Activated T-cell treated with anti-CD3 and anti-CD28 coated beads, Interleukin-2, amount 50 U/mL, for 72 hours (primary cell): Measurements from ENCODE around the gene SYNE3. TPM values are rescaled to one million over a fixed set of nuclear protein-coding genes. Genes with fewer than 3 reads are reported as not detected.

Experiments used
- ATAC-seq, 2 donors: fragments of 150-1000 bp; cut with Tn5 transposase; replicated peaks in 1 of 2; 2 replicates each; pipeline ENCODE4 v1.10.0; 2021; ENCODE audit warnings: moderate library complexity in 2 of 2, mild to moderate bottlenecking in 1 of 2
- DNase-seq, 2 donors: peaks; one replicate each; pipeline ENCODE4 v3.0.0; 2021 to 2022; ENCODE audit warnings: mixed read lengths in 1 of 2
- H3K27ac Mint-ChIP-seq: one replicate; pipeline ENCODE4 v1.8.0; 2022; ENCODE audit warnings: mild to moderate bottlenecking, moderate library complexity, mixed read lengths
- H3K27me3 Mint-ChIP-seq: one replicate; pipeline ENCODE4 v1.8.0; 2022; ENCODE audit warnings: low read depth, mixed read lengths
- H3K36me3 Mint-ChIP-seq, 2 donors: one replicate each; pipeline ENCODE4 v1.8.0; 2022; ENCODE audit warnings: mixed read lengths in 2 of 2, mild to moderate bottlenecking in 1 of 2; ENCODE audit not compliant: insufficient read depth in 2 of 2
- H3K4me1 Mint-ChIP-seq: one replicate; pipeline ENCODE4 v1.8.0; 2022; ENCODE audit warnings: low read depth, mixed read lengths
- H3K4me3 Mint-ChIP-seq, 2 donors: one replicate each; pipeline ENCODE4 v1.8.0; 2022; ENCODE audit warnings: mild to moderate bottlenecking in 2 of 2, mixed read lengths in 2 of 2, moderate library complexity in 2 of 2
- H3K9me3 Mint-ChIP-seq, 2 donors: one replicate each; pipeline ENCODE4 v1.8.0; 2022; ENCODE audit warnings: mixed read lengths in 2 of 2
- total RNA-seq, 2 donors: library from RNA; stranded (reverse); gene quantifications; one replicate each; pipeline ENCODE4 v1.2.3, GENCODE V29; 2022

Gene SYNE3
- total RNA-seq, 2 donors from 2014 or later: 59.9 to 66.2 TPM

DNA sequence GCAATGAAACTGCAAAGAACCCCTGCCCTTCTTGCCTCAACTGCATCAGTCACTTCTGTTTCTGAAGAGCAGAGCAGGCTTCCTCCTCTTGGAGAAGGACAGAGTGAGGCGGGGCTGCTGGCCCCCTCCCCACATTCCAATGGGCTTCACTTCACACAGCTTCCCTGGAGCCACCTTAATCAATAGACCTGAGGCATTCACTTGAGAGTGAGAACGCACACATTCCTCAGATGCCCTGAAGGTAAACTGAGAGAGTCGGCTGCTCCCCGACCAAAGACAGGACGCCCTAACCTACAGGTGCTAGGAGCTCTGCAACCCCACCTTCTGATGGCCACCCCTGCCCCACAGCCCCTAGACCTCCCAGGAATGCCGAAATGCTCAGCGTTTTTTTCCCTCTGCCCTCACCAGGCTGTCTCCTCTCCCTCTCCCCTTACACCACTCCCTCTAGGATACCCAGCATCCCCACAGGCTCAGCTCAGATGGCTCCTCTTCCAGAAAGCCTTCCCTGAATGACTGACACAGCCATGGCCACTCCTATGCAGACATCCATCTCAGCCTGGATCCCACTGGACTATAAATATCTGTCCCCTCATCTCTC is 31.1 kb downstream of the SYNE3 start:
- Mint-ChIP-seq H3K4me1 (peaks cover 31% of the 10 kb centered on the region), H3K27ac (no peak overlapping the region), H3K27me3 (no peaks in the 10 kb centered on the region), H3K36me3 (no peaks in the 10 kb centered on the region), H3K4me3 (no peak overlapping the region), H3K9me3 (no peaks in the 10 kb centered on the region)
- no peak for ATAC-seq
- DNase-seq: no peak

DNA sequence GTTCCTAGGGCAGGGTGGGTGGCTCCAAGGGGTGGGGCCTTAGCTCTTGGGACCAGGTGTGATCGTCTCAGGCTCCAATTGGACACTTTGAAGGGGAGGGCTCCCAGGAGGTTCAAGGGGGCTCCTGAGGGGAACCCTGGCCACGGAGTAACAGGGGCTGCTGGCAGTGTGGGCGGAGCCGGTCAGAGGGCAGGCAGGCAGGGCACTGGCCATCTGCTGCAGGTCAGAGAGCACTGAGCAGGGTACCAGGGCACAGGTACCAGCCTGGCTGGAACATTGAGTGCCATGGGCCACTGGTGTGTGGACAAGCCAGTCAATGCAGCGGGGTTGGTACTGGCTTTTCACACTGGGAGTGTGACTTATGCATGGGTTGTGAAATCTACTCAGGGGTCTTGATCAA is 32.2 kb downstream of the SYNE3 start:
- Mint-ChIP-seq H3K4me1 (peaks cover 40% of the 10 kb centered on the region), H3K27ac (no peak overlapping the region), H3K36me3 (peaks cover 0 to 2% of the 10 kb centered on the region in 2 donors), H3K4me3 (no peak overlapping the region), H3K9me3 (no peaks in the 10 kb centered on the region), H3K27me3 (no peaks in the 10 kb centered on the region)
- DNase-seq (no peak), ATAC-seq (no peak)

DNA sequence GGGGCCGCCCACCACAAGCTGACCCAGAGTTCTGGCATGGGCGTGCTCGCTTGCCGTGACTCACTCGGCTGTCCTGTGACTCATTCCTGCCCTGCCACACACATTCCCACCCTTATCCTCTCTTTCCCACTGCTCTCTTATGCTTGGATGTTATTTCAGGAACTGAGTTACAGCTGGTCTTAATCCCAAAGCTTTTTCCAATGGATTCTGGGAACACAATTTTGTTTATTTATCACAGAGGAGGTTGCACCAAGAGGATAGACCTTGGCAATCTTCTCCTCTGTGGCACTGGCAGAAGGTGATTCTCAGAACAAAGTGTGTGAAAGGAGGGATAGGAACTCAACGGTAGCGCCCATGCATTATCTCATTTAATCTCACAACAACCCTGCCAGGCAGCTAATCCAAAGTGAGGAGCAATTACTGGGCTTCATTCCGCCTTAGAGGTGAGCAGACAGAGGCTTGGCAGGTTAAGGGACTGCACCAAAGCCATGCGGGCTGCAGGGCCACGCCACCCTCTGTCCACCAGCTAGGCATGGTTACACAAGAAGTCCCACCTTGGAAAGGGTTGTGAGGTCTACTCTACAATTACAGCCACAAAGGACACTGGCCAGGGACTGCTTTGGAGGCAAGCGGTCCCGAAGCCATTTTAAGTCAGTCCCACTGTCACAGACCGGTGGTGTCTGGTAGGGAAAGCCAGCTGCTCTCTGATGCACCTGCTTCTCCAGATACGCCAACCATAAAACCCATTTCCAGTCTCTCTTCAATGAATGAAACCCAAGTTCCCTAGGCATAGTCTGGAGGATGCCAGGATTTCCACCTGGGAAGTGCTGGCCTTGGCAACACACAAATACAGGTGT is 32.9 kb downstream of the SYNE3 start:
- Mint-ChIP-seq H3K4me3 (no peak overlapping the region), H3K36me3 (peaks cover 0 to 2% of the 10 kb centered on the region in 2 donors), H3K27ac (peak overlapping the region; percentile 67), H3K9me3 (no peaks in the 10 kb centered on the region), H3K27me3 (no peaks in the 10 kb centered on the region), H3K4me1 (peaks cover 40% of the 10 kb centered on the region)
- no peak for ATAC-seq
- DNase-seq: no peak

DNA sequence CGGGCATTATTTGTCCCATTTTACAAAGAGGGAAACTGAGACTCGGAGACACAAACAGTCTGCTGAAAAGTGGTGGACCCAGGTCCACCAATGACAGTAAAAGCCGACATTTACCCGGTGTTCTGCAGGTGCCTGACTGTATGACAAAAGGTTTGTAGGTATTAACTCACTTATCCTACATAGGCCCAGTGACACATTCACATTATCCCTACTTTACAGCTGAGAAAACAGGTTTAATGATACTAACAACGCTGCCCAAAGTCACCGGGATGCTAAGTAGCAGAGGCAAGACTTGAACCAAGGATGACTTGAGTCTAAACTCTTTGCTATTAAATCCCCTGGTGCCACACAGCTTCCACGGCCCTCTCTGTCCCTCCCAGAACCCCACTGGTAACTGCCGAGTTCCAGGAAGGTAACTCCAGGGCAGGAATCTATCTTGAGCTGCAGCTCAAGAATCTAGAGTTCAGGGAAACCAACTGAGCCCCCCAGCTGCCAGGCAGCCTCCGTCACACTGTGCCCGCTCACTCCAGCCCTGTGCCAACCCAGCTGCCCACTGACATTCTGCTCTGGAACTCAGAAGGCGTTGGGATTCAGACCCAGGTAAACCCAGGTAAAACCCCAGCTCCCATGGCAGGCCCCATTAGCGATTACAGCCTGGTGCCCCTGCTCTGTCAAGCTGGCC is 33.7 kb downstream of the SYNE3 start:
- Mint-ChIP-seq H3K27me3 (no peaks in the 10 kb centered on the region), H3K9me3 (no peaks in the 10 kb centered on the region), H3K4me1 (peaks cover 43% of the 10 kb centered on the region), H3K4me3 (no peak overlapping the region), H3K36me3 (peaks cover 0 to 2% of the 10 kb centered on the region in 2 donors), H3K27ac (no peak overlapping the region)
- DNase-seq (no peak), ATAC-seq (no peak)

DNA sequence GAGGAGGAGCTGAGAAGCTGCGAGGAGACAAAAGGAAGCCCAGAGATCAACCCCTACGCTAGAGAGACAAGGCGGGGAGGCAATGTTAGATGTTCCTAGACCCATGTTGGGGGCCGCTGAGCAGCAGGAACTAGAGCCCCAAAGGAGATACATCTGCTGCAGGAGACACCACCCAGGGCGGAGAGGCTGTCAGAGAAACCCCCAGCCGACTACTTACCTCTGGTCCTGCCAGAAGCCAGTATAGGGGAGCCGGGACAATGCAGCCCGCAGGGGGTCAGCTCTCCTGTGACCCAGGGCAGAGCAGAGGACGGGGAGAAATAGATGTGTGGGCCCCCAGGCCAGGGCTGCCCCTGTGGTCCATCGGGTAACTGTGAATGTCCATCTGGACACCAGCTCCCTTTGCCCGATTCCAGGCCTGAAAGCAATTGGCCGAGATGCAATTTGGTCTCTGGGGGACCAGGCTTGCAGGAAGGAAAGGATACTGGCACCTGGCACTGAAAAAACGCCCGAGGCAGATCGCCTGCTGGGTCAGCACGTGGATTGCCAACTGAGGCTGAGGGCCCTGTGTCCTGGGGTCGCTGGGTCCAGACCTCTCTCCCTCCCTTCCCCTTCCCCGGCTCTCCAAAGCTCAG is 34.9 kb downstream of the SYNE3 start:
- Mint-ChIP-seq H3K27ac (peak overlapping the region; percentile 89), H3K9me3 (no peaks in the 10 kb centered on the region), H3K27me3 (no peaks in the 10 kb centered on the region), H3K36me3 (peaks cover 0 to 2% of the 10 kb centered on the region in 2 donors), H3K4me1 (peaks cover 45% of the 10 kb centered on the region), H3K4me3 (peak overlapping the region in 1 of 2 donors; percentile 64)
- DNase-seq (no peak), ATAC-seq (no peak)

DNA sequence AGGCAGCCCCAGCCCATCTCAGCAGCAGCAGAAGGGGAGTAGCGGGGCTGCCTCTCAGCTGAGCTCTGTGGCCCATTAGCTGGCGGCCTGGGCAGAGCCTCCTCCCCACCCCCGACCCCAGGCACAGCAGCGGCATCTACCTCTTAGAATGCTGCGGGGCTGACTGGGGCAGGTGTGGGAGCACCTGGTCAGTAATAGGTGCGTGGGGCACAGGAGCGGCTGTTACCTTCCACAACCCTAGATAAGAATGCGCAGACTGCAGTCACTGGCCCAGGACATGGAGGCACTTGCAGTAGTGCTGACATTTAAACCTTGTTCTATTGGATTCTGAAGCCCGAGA is 35.6 kb downstream of the SYNE3 start:
- ATAC-seq (no peak), DNase-seq (no peak)
- Mint-ChIP-seq H3K4me3 (peak overlapping the region; percentile 64 to 67), H3K4me1 (peaks cover 45% of the 10 kb centered on the region), H3K36me3 (peaks cover 2% of the 10 kb centered on the region in 2 donors), H3K27me3 (no peaks in the 10 kb centered on the region), H3K27ac (peak overlapping the region; percentile 89), H3K9me3 (no peaks in the 10 kb centered on the region)

DNA sequence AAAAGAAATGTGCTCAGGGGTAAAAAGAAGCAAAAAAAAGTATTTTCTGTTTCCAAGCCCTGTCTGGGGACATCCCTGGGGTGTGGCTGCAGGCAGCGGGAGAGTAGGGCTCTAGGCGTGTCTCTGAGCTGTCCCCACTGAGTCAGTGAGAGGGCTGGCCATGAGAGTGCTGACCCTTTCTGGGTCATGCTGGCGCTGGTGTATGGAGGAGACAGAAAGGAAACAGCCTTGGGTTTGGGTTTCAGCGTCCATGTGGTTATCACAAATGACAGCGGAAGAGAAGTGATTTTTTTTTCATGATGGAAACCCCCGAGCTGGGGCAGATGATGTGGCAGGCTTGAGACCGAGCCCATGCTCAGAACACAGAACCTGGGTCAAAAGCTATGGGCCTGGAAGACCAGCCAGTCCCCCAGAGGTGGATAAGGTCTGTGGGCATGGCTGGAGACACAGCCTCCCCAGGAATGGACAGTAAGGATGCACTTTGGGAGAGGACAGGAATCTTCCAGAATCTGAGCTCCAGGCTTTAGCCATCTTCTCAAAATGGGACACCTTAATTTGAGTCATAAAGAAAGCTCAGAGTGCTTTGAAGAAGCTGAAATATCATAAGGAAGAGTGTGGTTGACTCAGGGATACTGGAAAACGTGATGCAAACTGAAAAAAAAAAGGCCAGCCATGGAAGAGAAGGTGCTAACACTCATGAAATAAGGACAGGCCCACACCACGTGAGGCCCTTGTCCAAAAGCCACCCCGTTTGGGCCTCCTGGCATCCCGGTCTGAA is 36.2 kb downstream of the SYNE3 start:
- Mint-ChIP-seq H3K27me3 (no peaks in the 10 kb centered on the region), H3K36me3 (peaks cover 2% of the 10 kb centered on the region in 2 donors), H3K27ac (peak overlapping the region; percentile 89), H3K9me3 (no peaks in the 10 kb centered on the region), H3K4me1 (peaks cover 45% of the 10 kb centered on the region), H3K4me3 (peak overlapping the region; percentile 64 to 67)
- ATAC-seq (peak; percentile 85 to 90), DNase-seq (peak; percentile 51 to 63)

DNA sequence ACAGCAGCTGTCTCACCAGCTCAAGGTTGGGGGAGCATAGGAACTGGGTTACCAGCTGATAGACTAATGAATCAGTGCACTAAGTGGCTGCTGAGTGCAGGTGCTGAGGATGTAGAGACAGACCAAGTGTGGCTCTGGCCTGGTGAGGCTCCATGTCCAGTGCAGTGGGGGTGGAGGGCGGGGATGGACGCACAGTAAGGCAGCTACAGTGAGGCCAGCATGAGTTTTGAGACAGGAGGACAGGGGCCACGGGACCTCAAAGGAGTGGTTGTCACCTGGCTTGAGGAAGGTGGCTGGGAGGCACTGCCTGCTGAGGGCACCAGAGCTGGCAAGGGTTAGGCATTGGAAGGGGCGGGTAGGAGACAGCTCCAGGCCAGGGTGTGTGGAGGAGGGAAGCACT is 37.0 kb downstream of the SYNE3 start:
- ATAC-seq (no peak), DNase-seq (no peak)
- Mint-ChIP-seq H3K4me3 (peak overlapping the region in 1 of 2 donors; percentile 64), H3K9me3 (no peaks in the 10 kb centered on the region), H3K27ac (peak overlapping the region; percentile 45), H3K27me3 (no peaks in the 10 kb centered on the region), H3K36me3 (peaks cover 4% of the 10 kb centered on the region in 2 donors), H3K4me1 (peaks cover 44% of the 10 kb centered on the region)

DNA sequence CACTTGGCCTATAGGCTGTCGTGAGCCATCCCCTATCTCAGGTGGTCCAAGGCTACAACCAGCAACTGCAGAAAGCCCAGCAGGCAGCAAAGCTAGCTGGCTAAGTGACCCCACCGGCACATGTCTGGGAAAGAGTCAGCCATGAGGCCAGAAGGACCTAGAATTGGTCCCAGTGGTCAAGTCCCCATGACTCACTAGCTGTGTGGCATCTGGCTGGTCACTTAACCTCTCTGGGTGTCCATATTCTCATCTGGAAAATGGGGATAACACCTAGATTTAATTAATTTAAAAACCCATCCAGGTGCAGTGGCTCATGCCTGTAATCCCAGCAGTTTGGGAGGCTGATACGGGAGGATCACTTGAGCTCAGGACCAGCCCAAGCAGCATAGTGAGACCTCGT is 37.6 kb downstream of the SYNE3 start:
- Mint-ChIP-seq H3K27ac (peak overlapping the region; percentile 55), H3K4me3 (no peak overlapping the region), H3K36me3 (peaks cover 8 to 10% of the 10 kb centered on the region in 2 donors), H3K9me3 (no peaks in the 10 kb centered on the region), H3K4me1 (peaks cover 44% of the 10 kb centered on the region), H3K27me3 (no peaks in the 10 kb centered on the region)
- ATAC-seq: no peak
- DNase-seq: no peak

DNA sequence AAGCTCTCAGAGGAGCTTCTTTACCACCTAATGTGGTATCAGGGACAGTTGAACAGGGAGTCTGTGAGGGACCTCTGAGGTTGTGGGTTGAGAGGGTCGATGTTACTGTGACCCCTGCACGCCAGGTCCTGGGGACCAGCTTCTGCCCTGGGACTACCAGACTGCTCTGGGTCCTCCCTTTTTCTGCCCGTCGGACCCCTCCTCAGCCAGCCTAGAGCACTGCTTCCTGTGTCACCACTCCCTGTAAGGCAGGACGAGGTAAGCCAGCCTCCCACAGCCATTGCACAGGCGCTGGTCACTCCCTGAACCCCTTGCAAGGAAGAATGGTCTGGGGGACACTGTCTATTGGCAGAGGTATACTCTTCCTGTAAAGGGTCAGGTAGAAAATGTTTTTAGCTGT is 38.1 kb downstream of the SYNE3 start:
- Mint-ChIP-seq H3K4me1 (peaks cover 41% of the 10 kb centered on the region), H3K9me3 (no peaks in the 10 kb centered on the region), H3K27ac (peak overlapping the region; percentile 55), H3K27me3 (no peaks in the 10 kb centered on the region), H3K36me3 (peaks cover 9 to 10% of the 10 kb centered on the region in 2 donors), H3K4me3 (no peak overlapping the region)
- no peak for DNase-seq
- no peak for ATAC-seq

DNA sequence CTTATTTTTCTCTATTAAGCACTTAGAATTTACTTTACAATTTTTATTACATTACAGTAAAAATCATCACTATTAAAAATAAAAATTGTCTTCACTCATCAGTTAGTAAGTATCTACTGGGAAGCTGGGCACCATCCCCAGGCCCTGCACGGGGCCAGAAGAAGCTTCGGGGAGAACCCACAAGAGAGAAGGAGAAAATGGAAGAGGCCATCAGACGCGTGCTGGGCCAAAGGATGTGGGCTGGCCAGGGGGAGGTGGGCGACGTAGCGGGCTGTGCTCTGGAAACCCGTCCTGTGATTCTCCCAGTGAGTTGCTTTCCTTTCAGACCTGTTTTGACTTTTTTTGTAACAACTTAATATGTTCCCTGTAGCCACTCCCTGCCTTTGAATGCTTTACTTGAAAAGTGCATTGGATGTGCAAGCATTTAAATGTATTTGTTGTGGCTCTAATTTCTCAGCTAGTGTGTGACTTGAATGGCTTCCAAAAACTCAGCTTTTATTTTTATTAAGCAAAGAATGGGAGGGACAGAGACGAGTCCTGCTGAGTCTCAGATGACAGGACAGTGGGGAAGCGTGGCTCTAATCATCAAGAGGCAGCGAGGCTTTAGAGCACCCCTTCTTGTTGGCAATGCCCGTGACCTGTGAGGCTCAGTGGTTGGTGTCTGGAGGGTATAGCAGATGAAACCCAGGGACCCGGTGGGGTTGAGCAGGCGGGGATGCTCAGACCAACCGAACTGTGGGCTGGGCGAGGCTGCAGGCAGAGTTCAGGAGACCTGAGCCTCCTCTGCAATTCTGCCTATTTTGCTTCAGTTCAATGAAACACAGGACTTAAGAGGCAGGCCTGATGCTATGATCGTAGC is 38.8 kb downstream of the SYNE3 start:
- no peaks in the 10 kb centered on the region for H3K9me3 Mint-ChIP-seq
- peaks cover 37% of the 10 kb centered on the region for H3K4me1 Mint-ChIP-seq
- peak overlapping the region; percentile 50 for H3K27ac Mint-ChIP-seq
- no peaks in the 10 kb centered on the region for H3K27me3 Mint-ChIP-seq
- DNase-seq: no peak
- H3K4me3 Mint-ChIP-seq: no peak overlapping the region
- ATAC-seq: no peak
- H3K36me3 Mint-ChIP-seq: peaks cover 9 to 11% of the 10 kb centered on the region in 2 donors

DNA sequence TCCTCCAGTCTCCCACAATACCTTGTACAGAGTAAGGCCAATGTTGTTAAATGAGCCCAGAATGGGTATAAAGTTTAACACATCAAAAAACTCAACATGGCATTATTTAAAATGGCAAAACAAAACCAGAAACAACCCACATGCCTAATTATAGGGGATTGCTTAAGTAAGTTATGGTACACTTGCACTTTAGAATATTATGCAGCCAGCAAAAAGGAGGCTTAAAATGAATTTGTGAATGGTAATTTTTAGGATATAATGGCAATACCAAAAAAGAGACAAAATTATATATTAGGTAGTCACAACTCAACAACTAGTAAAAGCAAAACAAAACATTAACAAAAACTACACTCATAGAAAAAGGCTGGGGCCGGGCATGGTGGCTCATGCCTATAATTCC is 39.7 kb downstream of the SYNE3 start:
- Mint-ChIP-seq H3K27ac (no peak overlapping the region), H3K36me3 (peaks cover 12 to 14% of the 10 kb centered on the region in 2 donors), H3K27me3 (no peaks in the 10 kb centered on the region), H3K4me1 (peaks cover 41% of the 10 kb centered on the region), H3K4me3 (no peak overlapping the region), H3K9me3 (no peaks in the 10 kb centered on the region)
- DNase-seq (no peak), ATAC-seq (no peak)
